ENCODE measurements around the gene RPP14.
A peak's percentile ranks its signal among the peaks of the same experiment; 100 is the strongest.
"Not testable (repeated sequence)": the region's sequence is repeated elsewhere in the genome, so short reads cannot be mapped to it uniquely, and the experiment has no call there.

The RPP14 gene

GRCh38 chr3:58305882-58306711 lies at the start of gene RPP14, which contains the start of gene HTD2:
Gene RPP14 (plus strand): TSS chr3:58306245. CDS start chr3:58310330, 4,085 bp downstream.
Gene HTD2 (plus strand): TSS chr3:58306520. CDS start chr3:58317614, 11,094 bp downstream.
- DNase-seq (ENCODE audit: low read depth in 2 of 2), result peak; percentile 97

GRCh38 chr3:58256511-58256910 lies 49.5 kb upstream of the RPP14 start:
- no peak for DNase-seq (ENCODE audit: low read depth in 2 of 2)

GRCh38 chr3:58258392-58259055 lies 47.5 kb upstream of the RPP14 start:
- no peak for DNase-seq (ENCODE audit: low read depth in 2 of 2)

- peak; percentile 10 to 31 for DNase-seq (ENCODE audit: low read depth in 2 of 2)
Observed at GRCh38 chr3:58260261-58260731, 45.7 kb upstream of the RPP14 start.

- DNase-seq (ENCODE audit: low read depth in 2 of 2), result no peak
Observed at GRCh38 chr3:58260733-58261132, 45.3 kb upstream of the RPP14 start.

- DNase-seq (ENCODE audit: low read depth in 2 of 2), result no peak
Observed at GRCh38 chr3:58261954-58262666, 43.9 kb upstream of the RPP14 start.

GRCh38 chr3:58266577-58266976 lies 39.5 kb upstream of the RPP14 start:
- DNase-seq (ENCODE audit: low read depth in 2 of 2), result no peak

- not testable (repeated sequence) for DNase-seq (ENCODE audit: low read depth in 2 of 2)
Observed at GRCh38 chr3:58267543-58267942, 38.5 kb upstream of the RPP14 start.

- no peak for DNase-seq (ENCODE audit: low read depth in 2 of 2)
Observed at GRCh38 chr3:58269356-58269755, 36.7 kb upstream of the RPP14 start.

GRCh38 chr3:58270485-58270884 lies 35.6 kb upstream of the RPP14 start:
- no peak for DNase-seq (ENCODE audit: low read depth in 2 of 2)

- DNase-seq (ENCODE audit: low read depth in 2 of 2), result no peak
Observed at GRCh38 chr3:58271901-58272501, 34.0 kb upstream of the RPP14 start.

- no peak for DNase-seq (ENCODE audit: low read depth in 2 of 2)
Observed at GRCh38 chr3:58272891-58273290, 33.2 kb upstream of the RPP14 start.

- DNase-seq (ENCODE audit: low read depth in 2 of 2), result not testable (repeated sequence)
Observed at GRCh38 chr3:58273362-58273761, 32.7 kb upstream of the RPP14 start.

- DNase-seq (ENCODE audit: low read depth in 2 of 2), result no peak
Observed at GRCh38 chr3:58274027-58274614, 31.9 kb upstream of the RPP14 start.

GRCh38 chr3:58281069-58281468 lies 25.0 kb upstream of the RPP14 start:
- no peak for DNase-seq (ENCODE audit: low read depth in 2 of 2)

GRCh38 chr3:58285334-58285733 lies 20.7 kb upstream of the RPP14 start:
- DNase-seq (ENCODE audit: low read depth in 2 of 2), result no peak

- no peak for DNase-seq (ENCODE audit: low read depth in 2 of 2)
Observed at GRCh38 chr3:58287354-58287753, 18.7 kb upstream of the RPP14 start.

GRCh38 chr3:58288011-58288728 lies 17.9 kb upstream of the RPP14 start:
- DNase-seq (ENCODE audit: low read depth in 2 of 2), result no peak

- DNase-seq (ENCODE audit: low read depth in 2 of 2), result not testable (repeated sequence)
Observed at GRCh38 chr3:58288964-58289613, 17.0 kb upstream of the RPP14 start.

- not testable (repeated sequence) for DNase-seq (ENCODE audit: low read depth in 2 of 2)
Observed at GRCh38 chr3:58290446-58290845, 15.6 kb upstream of the RPP14 start.

Measured in stimulated activated CD8-positive, alpha-beta memory T cell treated with anti-CD3 and anti-CD28 coated beads, Interleukin-15, amount 100 ng/mL, for 48 hours (primary cell).